ENCODE results near the gene VGLL1.

GRCh38 chrX:136519069-136519468 is 12.9 kb upstream of the VGLL1 start:
- TF ChIP-seq EZH2 (IDR thresholded peaks at IDR 0.05; ENCODE audit: borderline replicate concordance, insufficient read depth, low read length, poor library complexity, severe bottlenecking), result no peak
- TF ChIP-seq, protein P1, sequence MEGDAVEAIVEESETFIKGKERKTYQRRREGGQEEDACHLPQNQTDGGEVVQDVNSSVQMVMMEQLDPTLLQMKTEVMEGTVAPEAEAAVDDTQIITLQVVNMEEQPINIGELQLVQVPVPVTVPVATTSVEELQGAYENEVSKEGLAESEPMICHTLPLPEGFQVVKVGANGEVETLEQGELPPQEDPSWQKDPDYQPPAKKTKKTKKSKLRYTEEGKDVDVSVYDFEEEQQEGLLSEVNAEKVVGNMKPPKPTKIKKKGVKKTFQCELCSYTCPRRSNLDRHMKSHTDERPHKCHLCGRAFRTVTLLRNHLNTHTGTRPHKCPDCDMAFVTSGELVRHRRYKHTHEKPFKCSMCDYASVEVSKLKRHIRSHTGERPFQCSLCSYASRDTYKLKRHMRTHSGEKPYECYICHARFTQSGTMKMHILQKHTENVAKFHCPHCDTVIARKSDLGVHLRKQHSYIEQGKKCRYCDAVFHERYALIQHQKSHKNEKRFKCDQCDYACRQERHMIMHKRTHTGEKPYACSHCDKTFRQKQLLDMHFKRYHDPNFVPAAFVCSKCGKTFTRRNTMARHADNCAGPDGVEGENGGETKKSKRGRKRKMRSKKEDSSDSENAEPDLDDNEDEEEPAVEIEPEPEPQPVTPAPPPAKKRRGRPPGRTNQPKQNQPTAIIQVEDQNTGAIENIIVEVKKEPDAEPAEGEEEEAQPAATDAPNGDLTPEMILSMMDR (IDR thresholded peaks at IDR 0.05; ENCODE audit: poor library complexity, severe bottlenecking), result no peak

Data from neural cell (in vitro differentiated cells).